ENCODE results near the gene RAB1A. TPM values are rescaled to one million over a fixed set of nuclear protein-coding genes. Genes with fewer than 3 reads are reported as not detected.
"Not testable (repeated sequence)": the region's sequence is repeated elsewhere in the genome, so short reads cannot be mapped to it uniquely, and the experiment has no call there.

Gene RAB1A
- total and polyA plus RNA-seq, 7 donors: 52.0 to 229 (median 89.3) TPM

DNA sequence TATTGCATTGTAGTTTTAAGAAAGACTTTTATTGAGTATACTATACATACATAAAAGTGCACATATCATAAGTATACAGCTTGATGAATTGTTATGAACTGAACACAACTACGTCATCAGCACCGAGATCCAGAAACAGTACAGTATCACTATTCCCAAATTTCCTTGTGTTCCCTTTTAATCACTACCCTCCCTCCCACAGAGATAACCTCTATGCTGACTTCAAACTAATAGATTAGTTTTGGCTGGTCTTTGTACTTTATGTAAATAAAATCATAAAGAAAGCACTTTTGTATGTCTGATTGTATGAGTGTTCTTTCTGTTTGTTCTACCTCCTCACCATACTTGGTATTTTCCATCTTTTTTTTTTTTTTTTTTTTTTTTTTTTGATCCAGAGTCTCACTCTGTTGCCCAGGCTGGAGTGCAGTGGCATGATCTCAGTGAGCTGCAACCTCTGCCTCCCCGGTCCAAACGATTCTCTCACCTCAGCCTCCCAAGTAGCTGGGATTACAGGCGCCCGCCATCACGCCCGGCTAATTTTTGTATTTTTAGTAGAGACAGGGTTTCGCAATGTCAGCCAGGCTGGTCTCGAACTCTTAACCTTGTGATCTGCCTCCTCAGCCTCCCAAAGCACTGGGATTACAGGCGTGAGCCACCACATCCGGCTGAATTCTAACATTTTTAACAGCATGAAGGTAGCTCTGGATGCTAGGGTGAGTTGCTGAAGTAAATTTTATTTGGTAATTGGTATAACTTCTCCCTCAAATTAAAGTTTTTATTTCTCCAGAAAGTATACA is 43.3 kb upstream of the RAB1A start:
- Histone ChIP-seq H3K36me3 (ENCODE audit: insufficient read depth in 1 of 2, low read depth in 1 of 2) (no peaks in the 10 kb centered on the region), H3K9me3 (no peaks in the 10 kb centered on the region), H3K4me3 (no peak overlapping the region), H3K27me3 (ENCODE audit: insufficient read depth in 3 of 3, low read length in 2 of 3) (no peaks in the 10 kb centered on the region), H3K4me1 (peaks cover 4% of the 10 kb centered on the region), H3K27ac (no peak overlapping the region)
- intact Hi-C loops (cut with DNase I): no loop called here
- DNase-seq: no peak
- no peak for ATAC-seq
- TF ChIP-seq, protein P1, sequence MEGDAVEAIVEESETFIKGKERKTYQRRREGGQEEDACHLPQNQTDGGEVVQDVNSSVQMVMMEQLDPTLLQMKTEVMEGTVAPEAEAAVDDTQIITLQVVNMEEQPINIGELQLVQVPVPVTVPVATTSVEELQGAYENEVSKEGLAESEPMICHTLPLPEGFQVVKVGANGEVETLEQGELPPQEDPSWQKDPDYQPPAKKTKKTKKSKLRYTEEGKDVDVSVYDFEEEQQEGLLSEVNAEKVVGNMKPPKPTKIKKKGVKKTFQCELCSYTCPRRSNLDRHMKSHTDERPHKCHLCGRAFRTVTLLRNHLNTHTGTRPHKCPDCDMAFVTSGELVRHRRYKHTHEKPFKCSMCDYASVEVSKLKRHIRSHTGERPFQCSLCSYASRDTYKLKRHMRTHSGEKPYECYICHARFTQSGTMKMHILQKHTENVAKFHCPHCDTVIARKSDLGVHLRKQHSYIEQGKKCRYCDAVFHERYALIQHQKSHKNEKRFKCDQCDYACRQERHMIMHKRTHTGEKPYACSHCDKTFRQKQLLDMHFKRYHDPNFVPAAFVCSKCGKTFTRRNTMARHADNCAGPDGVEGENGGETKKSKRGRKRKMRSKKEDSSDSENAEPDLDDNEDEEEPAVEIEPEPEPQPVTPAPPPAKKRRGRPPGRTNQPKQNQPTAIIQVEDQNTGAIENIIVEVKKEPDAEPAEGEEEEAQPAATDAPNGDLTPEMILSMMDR (IDR thresholded peaks at IDR 0.05): no peak
- WGBS, 3 donors: 90 to 95% (median 93%) methylated on average over 12 of the region's 12 CpGs

DNA sequence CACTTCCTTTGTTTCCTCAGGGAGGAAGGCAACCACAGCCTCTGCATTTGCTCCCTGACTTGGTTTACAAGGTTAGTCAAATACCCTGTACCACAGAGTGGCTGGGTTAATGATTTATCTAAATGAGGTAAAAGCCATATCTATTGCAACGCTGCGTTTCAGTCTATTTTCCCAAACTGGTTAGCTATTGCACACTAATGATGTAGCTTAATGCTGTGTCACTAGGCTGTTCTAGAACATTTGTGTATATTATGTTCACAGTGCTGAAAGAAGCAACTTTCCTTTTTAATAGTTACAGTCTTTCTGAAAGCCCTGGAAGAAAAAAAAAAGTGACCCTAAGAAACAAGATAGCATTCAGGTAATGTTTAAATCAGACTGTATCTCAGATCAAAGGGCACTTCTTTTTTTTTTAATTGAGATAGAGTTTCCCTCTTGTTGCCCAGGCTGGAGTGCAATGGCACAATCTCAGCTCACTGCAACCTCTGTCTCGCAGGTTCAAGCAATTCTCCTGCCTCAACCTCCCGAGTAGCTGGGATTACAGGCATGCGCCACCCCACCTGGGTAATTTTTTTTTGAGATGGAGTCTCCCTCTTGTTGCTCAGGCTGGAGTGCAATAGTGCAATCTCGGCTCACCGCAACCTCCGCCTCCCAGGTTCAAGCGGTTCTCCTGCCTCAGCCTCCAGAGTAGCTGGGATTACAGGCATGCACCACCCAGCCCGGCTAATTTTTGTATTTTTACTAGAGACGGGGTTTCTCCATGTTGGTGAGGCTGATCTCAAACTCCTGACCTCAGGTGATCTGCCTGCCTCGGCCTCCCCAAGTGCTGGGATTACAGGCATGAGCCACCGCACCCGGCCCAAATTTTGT is 40.9 kb upstream of the RAB1A start:
- H3K36me3 ChIP-seq (ENCODE audit: insufficient read depth in 1 of 2, low read depth in 1 of 2); H3K27me3 ChIP-seq (ENCODE audit: insufficient read depth in 3 of 3, low read length in 2 of 3); DNase-seq; H3K4me1 ChIP-seq; H3K27ac ChIP-seq; intact Hi-C loops (cut with DNase I); H3K4me3 ChIP-seq; ATAC-seq; H3K9me3 ChIP-seq: not testable (repeated sequence)
- 84 to 89% (median 88%) methylated on average over 14 of the region's 14 CpGs for WGBS, 3 donors

GRCh38 chr2:65169760-65170136 is 39.8 kb upstream of the RAB1A start:
- H3K9me3 ChIP-seq: no peaks in the 10 kb centered on the region
- ATAC-seq (no peak), DNase-seq (no peak)
- 86 to 96% (median 89%) methylated on average over 4 of the region's 4 CpGs for WGBS, 3 donors
- intact Hi-C loops (cut with DNase I): no loop called here
- no peak overlapping the region for H3K27ac ChIP-seq
- TF ChIP-seq, protein P1 (IDR thresholded peaks at IDR 0.05): no peak
- H3K4me1 ChIP-seq: peaks cover 4% of the 10 kb centered on the region
- no peaks in the 10 kb centered on the region for H3K36me3 ChIP-seq (ENCODE audit: insufficient read depth in 1 of 2, low read depth in 1 of 2)
- no peak overlapping the region for H3K4me3 ChIP-seq
- H3K27me3 ChIP-seq (ENCODE audit: insufficient read depth in 3 of 3, low read length in 2 of 3): no peaks in the 10 kb centered on the region

- H3K36me3 ChIP-seq (ENCODE audit: insufficient read depth in 1 of 2, low read depth in 1 of 2): no peaks in the 10 kb centered on the region
- 75 to 88% (median 85%) methylated on average over 7 of the region's 7 CpGs for WGBS, 3 donors
- H3K9me3 ChIP-seq: no peaks in the 10 kb centered on the region
- no peak overlapping the region for H3K4me3 ChIP-seq
- H3K27ac ChIP-seq: no peak overlapping the region
- no peaks in the 10 kb centered on the region for H3K27me3 ChIP-seq (ENCODE audit: insufficient read depth in 3 of 3, low read length in 2 of 3)
- peaks cover 11% of the 10 kb centered on the region for H3K4me1 ChIP-seq
- DNase-seq: no peak
- TF ChIP-seq, protein P1 (IDR thresholded peaks at IDR 0.05): no peak
- intact Hi-C loops (cut with DNase I): no loop called here
- ATAC-seq: no peak
Measured at GRCh38 chr2:65165558-65165957, 35.7 kb upstream of the RAB1A start.

GRCh38 chr2:65164426-65164891 is 34.6 kb upstream of the RAB1A start:
- intact Hi-C loops (cut with DNase I): no loop called here
- TF ChIP-seq, protein P1 (IDR thresholded peaks at IDR 0.05): no peak
- H3K4me3 ChIP-seq: no peak overlapping the region
- H3K27me3 ChIP-seq (ENCODE audit: insufficient read depth in 3 of 3, low read length in 2 of 3): no peaks in the 10 kb centered on the region
- H3K27ac ChIP-seq: peak overlapping the region; percentile 32
- ATAC-seq (peak in 1 of 4 donors; percentile 54), DNase-seq (no peak)
- no peaks in the 10 kb centered on the region for H3K36me3 ChIP-seq (ENCODE audit: insufficient read depth in 1 of 2, low read depth in 1 of 2)
- WGBS, 3 donors: 46 to 65% (median 53%) methylated on average over 2 of the region's 2 CpGs
- H3K9me3 ChIP-seq: no peaks in the 10 kb centered on the region
- peaks cover 11% of the 10 kb centered on the region for H3K4me1 ChIP-seq

All from psoas muscle (tissue), 8 donors.